GM18909 (cell line): ENCODE data around the gene NRSN2.
"Not testable (repeated sequence)": the region's sequence is repeated elsewhere in the genome, so short reads cannot be mapped to it uniquely, and the experiment has no call there.

ENCODE experiments used
- ATAC-seq: cut with Tn5 transposase; IDR thresholded peaks from one replicate; pipeline ENCODE4 v1.9.1; 2021; ENCODE audit warnings: mild to moderate bottlenecking; ENCODE audit not compliant: unreplicated experiment, poor library complexity

Gene NRSN2

DNA sequence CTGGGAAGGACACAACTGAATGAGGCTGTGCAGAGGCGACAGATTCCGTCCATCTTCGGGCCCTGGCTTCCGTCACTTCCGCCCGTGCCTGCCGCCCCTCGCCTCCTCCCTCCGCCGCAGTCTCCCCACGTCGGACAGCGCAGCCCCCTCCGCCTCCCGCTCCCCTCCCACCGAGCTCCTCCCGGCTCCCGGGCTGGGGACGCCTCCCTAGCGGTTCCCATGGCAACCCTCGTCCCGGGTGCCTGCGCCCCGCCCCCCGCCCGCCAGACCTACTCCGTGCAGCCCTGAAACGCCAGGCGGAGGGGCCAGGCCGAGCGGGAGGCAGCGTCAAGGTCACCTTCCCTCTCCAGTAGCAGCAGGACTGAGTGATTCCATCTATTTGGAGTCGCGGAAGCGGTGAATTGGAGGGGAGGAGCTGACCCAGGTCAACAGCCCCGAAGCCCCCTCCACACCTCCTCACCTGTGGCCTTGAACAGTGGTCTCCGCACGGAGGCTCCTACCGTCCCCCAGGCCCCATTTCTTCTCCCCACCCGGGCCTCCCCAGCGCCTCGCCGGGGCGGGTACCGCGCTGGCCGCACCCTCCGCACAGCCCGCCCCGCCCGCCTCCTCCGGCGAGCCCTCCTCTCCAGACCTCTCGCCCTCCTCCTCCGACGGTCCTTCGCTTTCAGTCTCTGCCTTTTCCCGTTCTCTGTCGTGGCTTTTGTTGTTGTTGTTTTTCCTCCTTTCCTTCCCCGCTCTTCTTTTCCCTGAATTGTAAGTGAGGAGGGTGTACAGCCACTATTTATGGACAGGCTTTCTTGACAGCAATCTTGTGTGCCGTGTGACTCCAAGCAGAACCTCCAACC, 951 bp downstream of the NRSN2 start:
- ATAC-seq = peak; percentile 82

DNA sequence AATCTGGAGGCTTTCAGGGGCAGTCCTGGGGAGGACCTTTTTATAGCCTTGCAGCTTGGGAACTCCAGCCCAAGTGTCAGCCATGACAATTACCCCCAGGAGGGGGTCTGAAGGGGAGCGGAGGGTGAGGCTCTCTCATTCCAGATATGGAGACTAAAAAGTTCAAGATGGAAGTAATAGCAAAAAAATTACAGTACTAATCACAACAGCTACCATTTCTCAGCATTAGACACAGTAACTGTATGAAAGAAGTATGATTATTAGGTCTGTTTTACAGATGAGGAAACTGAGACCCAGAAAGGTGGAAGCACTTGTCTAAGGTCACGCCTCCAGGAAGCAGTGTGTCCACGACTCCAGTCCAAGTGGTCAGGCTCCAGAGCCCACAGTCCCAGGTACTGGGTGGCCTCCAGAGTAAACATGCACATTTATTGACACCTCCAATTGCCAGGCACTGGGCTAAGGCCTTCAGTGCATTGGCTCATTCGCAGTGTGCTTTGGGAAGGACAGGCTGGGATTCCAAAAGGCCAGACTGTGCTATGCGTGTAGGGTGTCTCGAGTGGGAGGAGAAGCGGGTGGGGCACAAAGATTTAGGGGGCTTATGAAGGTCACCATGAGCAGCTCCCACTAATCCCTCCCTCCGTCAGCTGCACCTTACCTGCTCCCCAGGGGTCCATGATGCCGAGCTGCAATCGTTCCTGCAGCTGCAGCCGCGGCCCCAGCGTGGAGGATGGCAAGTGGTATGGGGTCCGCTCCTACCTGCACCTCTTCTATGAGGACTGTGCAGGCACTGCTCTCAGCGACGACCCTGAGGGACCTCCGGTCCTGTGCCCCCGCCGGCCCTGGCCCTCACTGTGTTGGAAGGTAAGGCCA, 2.3 kb downstream of the NRSN2 start:
- ATAC-seq = no peak

DNA sequence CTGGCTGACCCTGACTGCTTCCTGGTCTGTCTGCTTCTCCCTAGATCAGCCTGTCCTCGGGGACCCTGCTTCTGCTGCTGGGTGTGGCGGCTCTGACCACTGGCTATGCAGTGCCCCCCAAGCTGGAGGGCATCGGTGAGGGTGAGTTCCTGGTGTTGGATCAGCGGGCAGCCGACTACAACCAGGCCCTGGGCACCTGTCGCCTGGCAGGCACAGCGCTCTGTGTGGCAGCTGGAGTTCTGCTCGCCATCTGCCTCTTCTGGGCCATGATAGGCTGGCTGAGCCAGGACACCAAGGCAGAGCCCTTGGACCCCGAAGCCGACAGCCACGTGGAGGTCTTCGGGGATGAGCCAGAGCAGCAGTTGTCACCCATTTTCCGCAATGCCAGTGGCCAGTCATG, 6.3 kb downstream of the NRSN2 start:
- ATAC-seq = no peak

DNA sequence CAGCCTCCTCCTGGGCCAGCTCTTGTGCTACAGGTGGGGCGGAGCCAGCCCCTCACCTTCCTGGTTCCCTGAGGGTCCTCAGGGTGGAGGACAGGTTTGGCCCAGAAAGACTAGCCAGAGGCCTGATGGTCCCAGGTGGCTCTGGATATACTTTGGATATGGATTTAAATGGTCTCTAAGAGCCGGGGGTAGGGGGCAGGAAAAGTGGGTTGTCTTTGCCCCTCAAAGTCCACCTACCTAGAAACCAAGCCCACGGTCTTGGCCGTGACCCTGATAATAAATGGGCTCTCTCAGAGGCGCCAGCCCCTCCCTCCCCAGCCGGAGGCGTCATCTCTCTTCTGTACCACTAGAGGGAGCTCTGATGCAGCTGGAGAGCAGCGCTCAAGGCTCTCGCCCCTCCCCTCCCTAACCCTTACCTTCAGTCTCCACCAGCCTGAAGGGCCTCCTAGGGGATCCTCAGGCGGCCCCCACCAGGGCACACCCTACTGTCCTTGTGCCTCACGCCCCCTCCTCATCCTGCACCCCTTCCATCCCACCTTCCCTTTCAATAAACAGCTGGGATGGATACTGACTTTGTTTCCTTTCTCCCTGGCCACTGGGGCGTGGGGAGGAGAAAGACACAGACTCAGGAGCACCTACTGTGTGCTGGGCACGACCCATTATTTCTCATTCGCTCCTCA, 7.5 kb downstream of the NRSN2 start:
- peak; percentile 87 for ATAC-seq

DNA sequence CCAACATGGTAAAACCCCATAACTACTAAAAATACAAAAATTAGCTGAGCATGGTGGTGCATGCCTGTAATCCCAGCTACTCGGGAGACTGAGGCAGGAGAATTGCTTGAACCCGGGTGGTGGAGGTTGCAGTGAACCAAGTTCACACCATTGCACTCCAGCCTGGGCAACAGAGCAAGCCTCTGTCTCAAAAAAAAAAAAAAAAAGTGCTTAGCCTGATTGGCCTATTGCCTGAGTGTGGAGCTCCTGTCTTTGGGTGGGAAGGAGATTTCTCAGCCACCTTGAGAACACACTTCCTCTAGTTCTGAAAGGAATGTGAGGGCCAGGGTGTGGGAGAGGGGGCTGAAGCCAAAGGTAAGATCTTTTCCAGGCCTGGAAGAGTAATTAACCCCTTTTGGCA, 9.2 kb downstream of the NRSN2 start:
- not testable (repeated sequence) for ATAC-seq

DNA sequence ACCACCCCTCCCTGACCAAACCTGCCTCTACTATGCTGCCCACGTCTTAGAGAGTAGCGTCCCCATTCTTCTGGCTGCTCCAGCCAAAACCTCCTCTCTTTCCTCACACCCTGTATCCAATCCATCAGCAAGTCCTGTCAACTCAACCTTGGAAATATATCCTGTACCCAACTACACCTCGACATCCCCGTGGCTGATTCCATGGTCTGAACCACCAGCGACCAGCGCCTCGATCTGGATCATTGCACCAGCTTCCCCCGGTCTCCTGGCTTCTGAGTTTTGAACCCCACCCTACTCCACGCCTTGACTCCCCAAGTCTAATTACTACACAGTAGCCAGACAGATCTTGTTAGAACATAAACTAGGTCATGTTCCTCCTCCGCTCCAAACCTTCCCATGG, 9.8 kb downstream of the NRSN2 start:
- no peak for ATAC-seq

DNA sequence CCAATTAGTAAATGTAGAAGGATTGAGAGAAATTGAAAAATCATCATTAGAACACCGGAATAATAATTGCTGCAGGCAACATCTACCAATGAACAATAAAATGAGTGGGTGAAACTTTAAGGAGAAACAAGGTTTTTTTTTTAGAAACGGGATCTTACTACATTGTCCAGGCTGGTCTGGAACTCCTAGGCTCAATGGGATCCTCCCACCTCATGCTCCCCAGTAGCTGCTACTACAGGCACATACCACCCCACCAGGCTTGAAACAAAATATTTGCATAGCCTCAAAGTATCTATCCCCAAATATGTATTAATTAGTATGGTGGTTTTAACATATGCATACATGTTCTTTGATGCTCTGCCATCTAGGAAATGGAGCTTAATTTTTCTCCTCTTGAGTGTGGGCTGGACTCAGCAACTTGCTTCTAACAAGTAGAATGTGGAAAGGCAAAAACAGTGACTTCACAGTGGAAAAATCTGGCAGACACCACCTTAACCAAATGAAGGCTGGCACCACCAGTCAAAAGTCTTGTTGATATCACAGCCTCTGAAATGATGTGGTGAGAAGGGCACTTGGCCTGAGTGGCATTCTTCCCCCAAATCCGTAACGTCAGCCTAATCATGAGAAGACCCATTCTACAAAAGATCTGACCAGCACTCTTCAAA, 12.1 kb downstream of the NRSN2 start:
- ATAC-seq = no peak

DNA sequence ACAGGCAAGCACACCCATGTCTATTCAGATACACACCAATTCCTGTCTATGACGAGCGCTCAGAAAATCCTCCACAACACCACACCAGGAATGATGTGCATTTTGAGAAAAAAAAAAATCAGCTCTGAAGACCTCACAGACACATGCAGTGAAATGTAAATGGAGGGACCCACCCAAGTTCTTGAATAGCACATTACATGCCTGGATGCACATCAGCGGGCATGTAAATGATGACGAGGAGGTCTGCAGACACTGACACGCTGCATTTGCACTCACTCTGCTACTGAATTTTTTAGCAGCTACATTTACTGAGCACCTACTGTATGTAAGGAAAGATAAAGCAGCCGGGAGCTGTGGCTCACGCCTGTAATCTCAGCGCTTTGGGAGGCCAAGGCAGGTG, 14.7 kb downstream of the NRSN2 start:
- ATAC-seq = no peak

DNA sequence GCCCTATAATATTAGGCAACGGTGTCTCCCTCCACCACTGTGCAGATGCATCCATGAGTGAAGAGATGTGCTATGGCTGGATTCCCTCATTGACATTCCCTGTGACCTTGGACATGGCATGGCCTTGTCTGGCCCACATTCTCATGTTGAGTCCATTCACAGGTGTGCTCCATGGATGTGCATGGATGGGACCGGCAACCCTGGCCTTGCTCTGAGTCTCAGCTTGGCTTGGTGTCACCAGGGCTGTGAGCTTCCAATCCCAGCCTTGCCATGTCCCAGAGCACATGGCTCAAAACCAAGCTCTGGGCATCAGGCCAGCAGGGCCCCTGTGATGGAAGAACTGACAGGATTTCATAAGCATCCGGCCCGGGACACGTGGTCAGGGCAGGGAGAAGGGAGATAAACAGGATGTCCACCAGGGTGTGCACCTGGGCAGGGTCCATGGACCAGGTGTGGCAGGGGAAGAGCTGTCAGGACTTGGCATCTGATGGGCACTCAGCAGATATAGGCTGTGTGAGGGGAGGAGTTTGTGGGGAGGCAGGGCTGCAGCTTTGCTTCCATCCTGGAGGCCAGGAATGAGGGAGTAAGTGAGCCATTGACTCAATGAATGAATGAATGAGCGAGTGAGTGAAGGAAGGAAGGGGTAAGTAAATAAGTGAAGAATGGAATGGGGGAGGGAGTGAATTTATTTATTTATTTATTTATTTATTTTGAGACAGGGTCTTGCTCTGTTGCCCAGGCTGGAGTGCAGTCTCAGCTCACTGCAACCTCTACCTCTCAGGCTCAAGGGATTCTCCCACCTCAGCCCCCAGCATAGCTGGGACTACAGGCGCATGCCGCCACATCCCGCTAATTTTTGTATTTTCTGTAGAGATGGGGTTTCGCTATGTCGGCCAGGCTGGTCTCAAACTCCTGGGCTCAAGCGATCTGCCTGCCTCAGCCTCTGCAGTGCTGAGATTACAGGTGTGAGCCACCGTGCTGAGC, 15.7 kb downstream of the NRSN2 start:
- no peak for ATAC-seq

DNA sequence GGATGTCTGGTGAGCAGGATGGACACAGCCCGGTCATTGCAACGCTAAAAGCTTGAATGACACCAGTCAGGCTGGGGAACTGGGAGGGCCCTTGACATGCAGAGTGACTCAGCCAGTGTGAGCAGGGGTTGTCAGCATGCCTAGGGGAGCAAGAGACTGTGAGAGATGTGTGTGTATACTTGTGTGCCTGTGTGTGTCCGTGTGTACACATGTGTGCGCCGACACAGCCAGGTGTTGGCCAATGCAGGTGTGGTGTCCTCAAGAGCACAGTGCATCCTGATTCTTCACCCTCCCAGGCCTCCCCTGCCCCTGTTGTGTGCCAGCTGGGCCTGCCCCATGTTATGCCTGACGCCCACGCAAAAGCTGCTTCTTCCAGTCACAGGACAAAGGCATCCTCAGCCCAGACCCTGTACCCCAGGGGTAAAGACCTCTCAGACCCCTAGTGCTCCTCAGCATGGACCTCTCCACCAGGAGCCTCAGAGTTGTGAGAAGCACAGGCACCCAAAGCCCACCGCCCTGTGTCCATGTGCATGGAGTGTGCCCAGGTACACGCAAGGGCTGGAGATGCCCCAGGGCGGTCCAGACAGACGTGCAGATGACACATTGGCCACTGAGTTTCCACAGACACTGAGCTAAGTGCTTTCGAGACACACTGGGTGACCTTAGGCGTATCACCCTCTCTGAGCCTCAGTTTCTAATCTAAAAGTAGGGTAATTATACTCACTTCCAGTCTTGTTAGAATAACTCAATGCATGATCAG, 16.6 kb downstream of the NRSN2 start:
- ATAC-seq = no peak

DNA sequence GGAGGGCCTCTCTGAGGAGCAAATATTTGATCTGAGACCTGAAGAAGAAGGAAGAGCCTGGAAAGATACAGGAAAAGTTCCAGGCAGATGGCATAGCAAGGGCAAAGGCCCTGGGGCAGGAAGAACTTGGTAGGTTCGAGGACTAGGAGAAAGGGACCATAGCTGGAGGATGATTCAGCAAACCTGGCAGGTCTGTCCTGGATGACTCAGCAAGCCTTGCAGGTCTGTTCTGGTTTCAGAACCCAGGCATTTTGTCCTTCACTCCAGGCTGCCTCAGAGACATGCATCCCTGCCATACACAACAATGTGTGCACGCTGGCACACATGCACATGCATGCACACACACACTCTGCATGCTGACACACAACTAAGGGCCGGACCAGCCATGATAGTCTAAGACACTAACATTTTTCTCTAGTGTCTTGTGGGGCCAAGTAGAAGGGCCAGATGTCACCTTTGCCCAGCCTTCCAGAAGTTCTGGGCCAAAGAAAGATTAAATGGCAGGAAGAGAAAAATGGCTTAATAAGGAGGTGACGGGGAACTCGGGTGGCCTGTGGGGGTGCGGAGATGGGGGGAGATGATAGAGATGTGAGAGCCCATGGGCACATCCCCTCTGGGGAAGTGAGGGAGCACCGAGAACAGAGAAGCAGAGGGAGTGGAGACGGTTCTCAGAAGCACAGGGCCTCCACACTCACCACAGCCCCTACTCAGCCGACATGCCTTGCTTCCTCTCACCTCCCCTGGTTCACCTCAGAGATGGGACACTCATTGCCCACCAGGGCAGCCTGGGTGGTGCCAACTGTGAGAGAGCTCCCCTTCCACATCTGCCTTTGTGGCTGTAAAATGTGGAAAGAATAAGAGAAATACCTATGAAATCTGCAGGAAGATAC, 18.2 kb downstream of the NRSN2 start:
- ATAC-seq = no peak

DNA sequence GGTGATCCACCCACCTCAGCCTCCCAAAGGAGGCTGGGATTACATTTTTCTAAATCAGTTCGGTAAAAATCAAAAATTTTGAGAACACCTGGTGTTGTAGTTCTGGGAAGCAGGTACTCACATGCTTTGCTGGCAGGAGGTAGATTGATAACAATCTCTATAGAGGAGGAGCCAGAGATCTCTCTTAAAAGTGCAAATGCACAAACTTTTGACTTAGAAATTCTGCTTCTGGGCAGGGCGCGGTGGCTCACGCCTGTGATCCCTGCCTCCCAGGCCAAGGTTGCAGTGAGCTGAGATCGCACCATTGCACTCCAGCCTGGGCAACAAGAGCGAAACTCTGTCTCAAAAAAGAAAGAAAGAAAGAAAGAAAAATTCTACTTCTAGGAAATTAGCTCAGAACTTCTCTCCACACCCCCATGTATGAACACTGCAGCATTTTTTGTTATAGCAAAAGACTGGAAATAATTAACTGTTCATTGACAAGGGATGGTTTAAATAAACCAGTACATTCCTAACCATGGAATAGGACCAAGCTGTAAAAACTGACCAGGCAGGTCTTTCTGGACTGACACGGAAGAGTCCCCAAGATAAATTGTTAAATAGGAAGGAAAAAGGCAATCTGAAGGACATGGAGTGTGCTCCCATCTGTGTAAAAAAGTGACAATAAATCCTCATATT, 19.3 kb downstream of the NRSN2 start:
- no peak for ATAC-seq

DNA sequence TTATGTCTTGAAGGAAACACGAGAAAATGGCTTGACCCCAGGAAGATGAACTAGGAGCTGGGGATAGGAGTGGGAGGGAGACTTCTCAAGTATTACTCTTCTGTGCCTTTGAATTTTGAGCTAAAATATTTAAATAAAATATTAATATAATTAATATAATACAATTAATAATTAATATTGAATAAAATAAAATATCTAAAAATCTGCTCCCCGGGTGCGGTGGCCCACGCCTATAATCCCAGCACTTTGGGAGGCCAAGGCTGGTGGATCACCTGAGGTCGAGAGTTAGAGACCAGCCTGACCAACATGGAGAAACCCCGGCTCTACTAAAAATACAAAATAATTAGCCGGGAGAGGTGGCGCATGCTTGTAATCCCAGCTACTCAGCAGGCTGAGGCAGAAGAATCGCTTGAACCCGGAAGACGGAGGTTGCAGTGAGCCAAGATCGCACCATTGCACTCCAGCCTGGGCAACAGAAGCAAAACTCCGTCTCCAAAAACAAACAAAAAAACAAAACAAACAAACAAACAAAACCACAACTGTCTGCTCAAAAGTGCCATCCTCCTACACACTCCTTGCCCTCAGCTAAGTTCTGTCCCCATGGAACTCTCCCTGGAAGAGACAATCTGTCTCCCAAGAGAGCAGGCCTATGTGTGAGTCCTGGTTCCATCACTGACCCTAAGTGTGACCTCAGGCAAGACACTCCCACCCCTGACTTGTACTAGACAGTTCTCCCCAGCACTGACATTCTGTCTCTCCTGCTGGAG, 20.0 kb downstream of the NRSN2 start:
- no peak for ATAC-seq

DNA sequence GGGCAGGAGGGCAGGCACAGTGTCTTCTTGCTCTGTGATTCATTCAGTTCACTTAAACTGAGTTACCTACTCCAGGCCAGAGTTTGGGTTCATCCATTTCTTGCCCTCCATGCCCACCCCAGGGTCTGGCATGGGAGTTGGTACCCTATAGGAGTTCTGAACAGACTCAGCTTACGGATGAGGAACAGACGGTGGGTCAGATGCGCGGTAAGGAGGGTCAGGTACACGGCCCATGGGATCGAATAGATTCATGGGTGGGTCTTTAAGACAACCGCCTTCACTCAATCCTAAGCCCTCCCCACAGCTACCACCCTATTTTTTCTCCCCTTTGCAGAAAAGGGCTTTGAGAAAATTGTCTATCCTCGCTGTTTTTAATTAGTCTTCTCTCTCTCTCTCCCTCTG, 20.6 kb downstream of the NRSN2 start:
- ATAC-seq = no peak

DNA sequence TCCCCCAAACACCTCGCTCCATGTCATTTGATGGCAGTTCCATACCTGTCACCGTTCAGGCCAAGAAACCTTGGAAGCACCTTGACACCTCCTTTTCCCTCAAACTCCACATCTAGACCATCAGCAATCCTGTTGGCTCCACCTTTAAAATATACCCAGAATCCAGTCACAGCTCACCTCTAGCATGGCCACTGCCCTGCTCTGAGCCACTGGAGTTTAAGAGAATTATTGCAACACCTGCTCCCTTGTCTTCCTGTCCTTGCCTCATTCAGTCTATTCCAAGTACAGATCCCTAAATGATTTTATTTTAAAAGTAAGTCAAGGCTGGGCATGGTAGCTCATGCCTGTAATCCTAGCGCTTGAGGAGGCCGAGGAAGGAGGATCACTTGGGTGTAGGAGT, 22.0 kb downstream of the NRSN2 start:
- no peak for ATAC-seq

DNA sequence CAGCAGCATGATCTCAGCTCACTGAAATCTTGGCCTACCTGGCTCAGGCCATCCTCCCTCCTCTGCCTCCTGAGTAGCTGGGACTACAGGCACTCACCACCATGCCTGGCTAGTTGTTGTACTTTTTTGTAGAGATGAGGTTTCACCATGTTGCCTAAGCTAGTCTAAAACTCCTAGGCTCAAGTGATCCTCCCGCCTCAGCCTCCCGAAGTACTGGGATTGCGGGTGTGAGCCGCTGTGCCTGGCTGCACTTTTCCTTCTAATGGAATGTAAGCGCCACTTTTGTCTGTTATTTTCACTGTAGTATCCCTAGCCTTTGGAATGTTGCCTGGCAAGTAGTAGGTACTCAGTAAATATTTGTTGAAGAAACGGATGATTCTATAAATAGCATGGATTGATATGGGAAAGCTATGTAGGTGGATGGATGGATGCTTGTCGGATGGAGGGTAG, 23.3 kb downstream of the NRSN2 start:
- ATAC-seq = no peak
